GM19324 (cell line): ENCODE results near the gene A2M.

Source experiments
- ATAC-seq: cut with Tn5 transposase; IDR thresholded peaks from one replicate; pipeline ENCODE4 v1.9.1; 2021; ENCODE audit warnings: mild to moderate bottlenecking, moderate library complexity; ENCODE audit not compliant: unreplicated experiment, low FRiP score

The A2M gene

GRCh38 chr12:9123781-9124382 lies 8.2 kb upstream of the A2M start:
- no peak for ATAC-seq

GRCh38 chr12:9122091-9122609 lies 6.4 kb upstream of the A2M start:
- no peak for ATAC-seq

- ATAC-seq: no peak
These were observed 4.9 kb upstream of the A2M start for GRCh38 chr12:9120487-9121184.

- ATAC-seq: no peak
These were observed 2.4 kb upstream of the A2M start for GRCh38 chr12:9118158-9118557.

- no peak for ATAC-seq
These were observed 773 bp downstream of the A2M start for GRCh38 chr12:9114946-9115345.

GRCh38 chr12:9113987-9114309 lies 1.8 kb downstream of the A2M start:
- no peak for ATAC-seq

GRCh38 chr12:9113296-9113986 lies 2.3 kb downstream of the A2M start:
- no peak for ATAC-seq

GRCh38 chr12:9112076-9112853 lies 3.5 kb downstream of the A2M start:
- no peak for ATAC-seq

- ATAC-seq: no peak
These were observed 4.2 kb downstream of the A2M start for GRCh38 chr12:9111525-9111924.

GRCh38 chr12:9109737-9110491 lies 5.8 kb downstream of the A2M start:
- no peak for ATAC-seq

GRCh38 chr12:9109213-9109522 lies 6.6 kb downstream of the A2M start:
- no peak for ATAC-seq

GRCh38 chr12:9108504-9109212 lies 7.1 kb downstream of the A2M start:
- no peak for ATAC-seq

- ATAC-seq: no peak
These were observed 8.2 kb downstream of the A2M start for GRCh38 chr12:9107542-9107873.

- no peak for ATAC-seq
These were observed 8.8 kb downstream of the A2M start for GRCh38 chr12:9106610-9107541.

- ATAC-seq: no peak
These were observed 9.7 kb downstream of the A2M start for GRCh38 chr12:9106067-9106466.

GRCh38 chr12:9104767-9105423 lies 10.8 kb downstream of the A2M start:
- ATAC-seq: no peak

- ATAC-seq: no peak
These were observed 11.6 kb downstream of the A2M start for GRCh38 chr12:9104087-9104486.

- no peak for ATAC-seq
These were observed 12.5 kb downstream of the A2M start for GRCh38 chr12:9103050-9103849.
